Measurements from ENCODE around the gene QDPR. TPM values are rescaled to one million over a fixed set of nuclear protein-coding genes. Genes with fewer than 3 reads are reported as not detected.
A peak's percentile ranks its signal among the peaks of the same experiment; 100 is the strongest.
"Not testable (repeated sequence)": the region's sequence is repeated elsewhere in the genome, so short reads cannot be mapped to it uniquely, and the experiment has no call there.

QDPR gene
- total RNA-seq, 1 donor from 2014 or later: 36.1 TPM

DNA sequence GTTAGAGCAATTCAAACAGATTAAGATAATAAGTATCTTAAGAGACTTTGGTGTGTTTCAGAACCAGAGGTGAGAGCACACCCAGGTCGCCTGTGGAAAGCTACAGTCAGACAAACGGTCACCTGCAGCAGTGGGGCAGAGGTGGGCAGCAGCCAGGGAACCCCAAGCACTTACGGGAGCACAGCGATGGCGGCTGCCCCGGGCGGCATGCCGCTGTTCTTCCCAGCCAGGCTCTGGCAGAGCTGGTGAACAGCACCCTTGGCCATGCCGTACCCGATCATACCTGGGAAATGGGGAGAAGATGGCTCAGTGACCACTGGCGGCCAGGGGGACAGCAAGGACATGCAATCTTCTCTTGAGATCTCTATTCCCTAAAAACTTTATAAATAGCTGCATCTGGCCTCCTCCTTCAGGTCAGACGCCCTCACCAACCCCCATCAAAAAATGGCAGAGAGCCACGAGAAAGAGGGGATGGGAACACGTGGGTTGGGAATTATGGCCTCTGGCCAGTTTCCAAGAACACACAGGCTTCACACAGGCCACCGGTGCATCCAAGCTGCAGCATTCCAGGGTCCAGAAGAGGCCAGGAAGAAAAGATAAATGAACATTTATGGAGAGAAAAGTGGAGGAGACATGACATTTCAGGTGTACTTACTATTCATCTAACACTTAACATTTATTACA, 19.7 kb downstream of the QDPR start:
- no peak for DNase-seq (ENCODE audit: low spot score)

- DNase-seq (ENCODE audit: low spot score): no peak
Observed at GRCh38 chr4:17491196-17491595, 20.7 kb downstream of the QDPR start.

GRCh38 chr4:17490575-17491059, 21.3 kb downstream of the QDPR start:
- DNase-seq (ENCODE audit: low spot score): no peak

DNA sequence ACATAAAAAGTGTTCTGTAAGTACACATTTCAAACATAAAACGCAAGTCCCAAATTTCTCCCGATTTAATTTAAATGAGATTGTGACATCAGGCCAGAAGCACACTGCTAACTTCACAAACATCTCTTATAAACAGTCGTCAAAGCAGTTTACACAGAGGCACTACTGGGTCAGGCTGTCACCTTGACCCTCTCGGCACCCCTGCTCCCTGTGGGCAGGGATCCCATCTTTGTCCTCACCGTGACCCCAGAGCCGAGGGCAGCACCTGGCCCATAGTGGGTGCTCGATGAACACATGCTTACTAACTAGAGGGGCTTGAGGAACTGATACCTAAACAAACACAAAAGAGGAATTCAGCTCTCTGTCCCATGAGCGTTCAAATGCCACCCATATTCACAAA, 22.2 kb downstream of the QDPR start:
- DNase-seq (ENCODE audit: low spot score): no peak

DNA sequence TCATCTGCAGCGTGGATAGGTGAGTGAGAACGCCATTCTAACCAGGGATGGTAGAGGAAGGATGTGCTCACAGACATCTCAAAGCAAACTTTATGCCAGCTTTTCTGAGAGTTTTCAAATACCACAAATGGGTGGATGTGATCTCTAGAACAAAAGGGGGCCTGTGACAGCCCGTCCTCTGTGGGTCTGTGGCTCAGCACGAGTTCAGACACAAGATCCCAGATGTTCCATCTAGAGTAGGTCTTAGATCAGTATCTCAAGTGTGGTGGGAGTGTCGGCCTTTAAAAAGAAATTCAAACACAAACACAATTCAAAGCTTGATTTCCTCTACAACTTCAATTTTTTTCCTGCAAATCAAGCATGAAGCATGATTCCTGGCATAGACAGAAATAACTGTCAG, 22.8 kb downstream of the QDPR start:
- DNase-seq (ENCODE audit: low spot score): no peak

DNA sequence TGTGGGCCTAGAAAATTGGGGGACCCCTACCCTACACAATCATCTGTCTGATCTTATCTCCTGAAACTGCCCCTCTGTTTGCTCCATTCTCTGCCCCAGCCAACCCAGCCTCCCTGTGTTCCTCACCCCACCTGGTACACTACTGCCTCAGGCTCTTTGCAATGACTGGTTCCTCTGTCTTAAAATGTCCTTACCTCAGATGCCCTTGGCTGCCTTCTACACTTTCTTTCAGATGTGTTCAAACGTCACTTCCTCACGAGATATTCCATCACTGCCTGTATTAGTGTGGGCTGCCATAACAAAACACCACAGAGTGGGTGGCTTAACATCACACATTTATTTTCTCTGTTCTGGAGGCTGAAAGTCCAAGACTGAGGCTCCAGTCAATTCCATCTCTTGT, 29.2 kb downstream of the QDPR start:
- no peak for DNase-seq (ENCODE audit: low spot score)

GRCh38 chr4:17480955-17481354, 30.9 kb downstream of the QDPR start:
- DNase-seq (ENCODE audit: low spot score): no peak

GRCh38 chr4:17480210-17480927, 31.5 kb downstream of the QDPR start:
- DNase-seq (ENCODE audit: low spot score): no peak

DNA sequence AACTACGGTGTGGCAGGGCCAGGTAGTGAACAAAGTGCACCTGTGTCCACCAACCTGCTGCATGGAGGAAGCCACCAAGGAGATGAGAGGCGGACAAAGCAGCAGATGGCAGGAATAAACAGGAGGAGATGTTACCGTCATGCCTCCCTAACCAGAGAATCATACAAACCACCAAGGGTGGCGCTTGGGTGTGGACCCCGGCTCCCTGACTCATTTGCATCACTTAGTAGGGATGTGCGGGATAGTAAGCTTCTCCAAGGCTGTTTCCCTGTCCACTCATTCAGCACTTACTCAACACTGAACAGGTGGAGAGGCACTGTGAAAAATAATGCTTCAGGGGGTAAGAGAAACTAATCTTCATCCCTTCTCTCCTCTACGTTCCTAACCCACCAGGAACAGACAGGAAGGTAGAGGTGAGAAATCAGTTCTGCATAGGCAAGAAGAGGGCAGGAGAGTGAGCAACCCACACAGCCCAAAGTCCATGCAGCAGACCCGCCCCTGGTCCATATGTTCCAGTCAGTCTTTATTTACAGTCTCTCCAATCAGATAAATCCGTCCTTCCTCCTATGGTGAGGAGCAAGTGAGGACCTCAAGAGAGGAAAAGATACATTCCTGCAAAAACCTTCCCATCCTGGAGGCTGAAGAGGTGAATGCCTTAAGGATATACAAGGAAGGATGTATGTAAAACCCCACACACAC, 34.0 kb downstream of the QDPR start:
- DNase-seq (ENCODE audit: low spot score): no peak

- DNase-seq (ENCODE audit: low spot score): no peak
Observed at GRCh38 chr4:17476853-17477252, 35.0 kb downstream of the QDPR start.

GRCh38 chr4:17475481-17475880, 36.4 kb downstream of the QDPR start:
- DNase-seq (ENCODE audit: low spot score): no peak

DNA sequence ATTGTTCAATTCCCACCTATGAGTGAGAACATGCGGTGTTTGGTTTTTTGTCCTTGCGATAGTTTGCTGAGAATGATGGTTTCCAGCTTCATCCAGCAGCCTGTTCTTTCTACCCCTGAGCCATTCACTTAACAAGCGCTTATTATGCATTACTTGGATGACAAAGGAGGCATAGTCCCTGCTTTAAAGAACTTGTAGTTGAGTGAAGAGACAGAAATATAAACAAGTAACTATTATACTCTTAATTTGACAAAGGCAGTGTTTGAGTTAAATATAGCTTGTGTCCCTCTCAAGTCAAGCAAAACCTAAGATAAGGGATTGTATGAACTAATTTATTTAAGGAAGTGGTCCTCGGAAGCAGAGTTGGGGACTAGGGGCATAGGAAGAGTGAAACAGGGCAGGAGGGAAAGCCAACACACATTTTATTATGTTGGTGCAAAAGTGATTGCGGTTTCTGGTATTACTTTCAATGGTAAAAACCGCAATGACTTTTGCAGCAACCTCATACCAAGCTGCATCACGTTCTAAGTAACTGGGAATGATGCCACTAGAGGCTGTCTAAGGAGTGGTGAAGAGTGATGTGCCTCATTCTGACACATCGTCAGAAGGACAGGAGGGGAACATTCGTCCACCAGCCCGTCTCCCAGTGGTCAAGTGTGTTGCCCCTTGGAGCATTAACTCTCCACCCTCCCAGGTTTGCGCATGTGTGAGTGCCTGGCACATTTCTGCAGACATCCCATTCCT, 41.8 kb downstream of the QDPR start:
- no peak for DNase-seq (ENCODE audit: low spot score)

DNA sequence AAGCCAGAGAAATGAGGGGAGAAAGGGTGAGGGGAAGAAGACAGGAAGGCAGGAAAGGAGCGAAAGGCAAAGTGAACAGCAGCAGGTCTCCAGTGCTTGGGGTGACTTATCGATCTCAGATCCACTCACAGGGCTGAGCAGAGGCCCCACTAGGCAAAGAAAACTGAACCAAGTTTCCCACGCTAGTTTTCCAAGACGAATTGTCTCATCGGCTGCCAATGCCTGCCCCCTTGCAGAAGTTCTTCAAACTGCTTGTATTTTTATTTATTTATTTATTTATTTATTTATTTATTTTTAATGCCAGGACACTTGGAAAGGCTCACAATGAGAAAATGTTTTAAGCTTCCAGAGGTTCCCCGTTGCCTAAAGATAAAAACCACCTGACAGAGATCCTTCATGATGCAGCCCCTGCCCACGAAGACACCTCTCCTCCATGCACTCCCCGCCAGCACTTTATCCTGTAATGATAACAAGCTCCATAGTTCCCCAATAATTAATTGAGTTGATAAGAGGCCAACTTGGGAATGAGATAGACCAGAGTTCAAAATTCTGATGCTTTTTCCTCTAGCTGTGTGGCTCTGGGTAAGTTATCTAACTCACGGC, 43.2 kb downstream of the QDPR start:
- DNase-seq (ENCODE audit: low spot score): no peak

GRCh38 chr4:17463606-17464005, 48.3 kb downstream of the QDPR start:
- DNase-seq (ENCODE audit: low spot score): no peak

- no peak for DNase-seq (ENCODE audit: low spot score)
Observed at GRCh38 chr4:17450269-17450804, 61.6 kb downstream of the QDPR start.

- no peak for DNase-seq (ENCODE audit: low spot score)
Observed at GRCh38 chr4:17448689-17449088, 63.2 kb downstream of the QDPR start.

DNA sequence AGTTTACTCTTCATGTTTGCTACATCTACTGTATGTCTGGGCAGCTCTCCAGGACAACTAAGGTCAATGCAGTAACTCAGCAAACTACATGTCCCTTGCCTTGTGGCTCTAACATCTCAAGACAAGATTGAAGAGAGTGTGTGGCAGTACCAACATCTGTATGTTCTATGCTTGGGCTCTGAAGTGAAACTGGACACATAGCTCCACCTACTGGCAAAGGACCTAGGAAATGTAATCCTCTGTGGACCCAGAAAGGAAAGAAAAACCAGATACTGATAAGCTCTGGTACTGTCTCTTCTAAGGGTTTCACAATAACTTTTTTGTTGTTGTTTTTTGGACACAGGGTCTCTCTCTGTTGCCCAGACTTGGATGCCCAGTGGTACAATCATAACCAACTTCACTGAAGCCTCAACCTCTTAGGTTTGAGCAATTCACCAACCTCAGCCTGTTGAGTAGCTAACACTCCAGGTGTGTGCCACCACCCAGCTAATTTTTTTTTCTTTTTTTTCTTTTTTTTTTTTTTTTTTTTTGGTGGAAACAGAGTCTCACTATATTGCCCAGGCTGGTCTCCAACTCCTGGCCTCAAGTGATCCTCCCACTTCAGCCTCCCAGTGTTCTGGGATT, 64.1 kb downstream of the QDPR start:
- DNase-seq (ENCODE audit: low spot score): peak; percentile 58

DNA sequence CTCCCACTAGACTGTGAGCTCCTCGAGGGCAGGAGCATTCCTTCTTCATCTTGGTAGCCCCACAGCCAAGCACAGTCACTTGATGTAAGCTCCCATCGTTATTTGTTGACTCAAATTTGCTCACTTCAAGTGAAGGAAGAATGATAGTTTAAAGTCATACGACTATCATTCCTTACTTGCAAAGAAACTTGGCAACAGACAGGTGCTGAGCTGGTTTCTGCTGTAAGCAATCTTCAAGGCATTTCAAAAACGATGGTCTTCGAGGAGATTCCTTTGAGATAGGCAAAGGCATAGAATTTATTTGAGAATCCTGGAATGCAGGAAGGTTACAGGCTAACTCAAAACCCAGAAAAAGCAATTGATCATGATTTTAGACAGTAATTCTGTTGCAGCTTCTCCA, 64.8 kb downstream of the QDPR start:
- no peak for DNase-seq (ENCODE audit: low spot score)

GRCh38 chr4:17442477-17442876, 69.4 kb downstream of the QDPR start:
- DNase-seq (ENCODE audit: low spot score): not testable (repeated sequence)

DNA sequence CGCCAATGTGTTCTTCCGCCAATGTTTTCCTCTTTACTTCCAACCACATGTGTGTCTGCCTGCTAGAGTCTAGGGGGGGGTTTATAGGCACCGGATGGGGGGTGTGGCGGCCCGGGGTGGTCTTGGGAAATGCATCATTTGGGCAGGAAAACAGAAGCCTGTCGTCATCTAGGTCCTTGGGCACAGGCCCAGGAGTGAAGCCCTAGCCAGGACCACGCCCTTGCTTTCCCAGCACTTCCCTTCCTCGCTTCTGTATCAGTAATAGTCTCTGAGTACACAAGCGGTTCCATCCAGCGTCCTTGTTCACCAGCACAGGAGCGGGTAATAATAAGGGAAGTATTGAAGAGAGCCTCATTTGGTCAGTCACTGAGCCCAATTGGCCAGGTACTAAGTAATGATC, 74.5 kb downstream of the QDPR start:
- DNase-seq (ENCODE audit: low spot score): no peak

DNA sequence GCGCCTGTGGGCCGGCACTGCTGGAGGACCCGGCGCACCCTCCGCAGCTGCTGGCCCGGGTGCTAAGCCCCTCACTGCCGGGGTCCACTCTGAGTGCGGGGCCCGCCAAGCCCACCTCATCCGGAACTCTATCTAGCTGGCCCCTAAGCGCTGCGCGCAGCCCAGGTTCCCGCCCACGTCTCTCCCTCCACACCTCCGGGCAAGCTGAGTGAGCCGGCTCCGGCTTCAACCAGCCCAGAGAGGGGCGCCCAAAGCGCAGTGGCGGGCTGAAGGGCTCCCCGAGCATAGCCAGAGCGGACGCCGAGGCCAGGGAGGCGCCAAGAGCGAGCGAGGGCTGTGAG, 75.2 kb downstream of the QDPR start:
- DNase-seq (ENCODE audit: low spot score): no peak
